ENCODE results near the gene TLE1. TPM values are rescaled to one million over a fixed set of nuclear protein-coding genes. Genes with fewer than 3 reads are reported as not detected.

Gene TLE1
- total RNA-seq, 1 experiment from 2014 or later: 17.3 TPM

GRCh38 chr9:81616141-81616540, 73.2 kb downstream of the TLE1 start:
- ATAC-seq (no peak), DNase-seq (ENCODE audit: low read depth, low spot score) (no peak)
- H2AFZ ChIP-seq (ENCODE audit: low read depth, low read length, poor library complexity, severe bottlenecking): no peak overlapping the region
- ChIA-PET CTCF (no interaction called here), POLR2A (no interaction called here), RAD21 (ENCODE audit: low non-redundant PET in 1 of 2, low total read pairs in 2 of 2, uncharacterized antibody in 2 of 2, unreplicated experiment in 2 of 2) (no interaction called here)
- no peaks in the 10 kb centered on the region for H4K20me1 ChIP-seq (ENCODE audit: insufficient read depth)
- no peak overlapping the region for H3K4me3 ChIP-seq (replicated peaks in 1 of 2; ENCODE audit: low read depth in 1 of 2, low read length in 2 of 2)
- H3K36me3 ChIP-seq (ENCODE audit: control insufficient read depth in 1 of 2, insufficient read depth in 2 of 2, low read length in 2 of 2): no peaks in the 10 kb centered on the region
- no peaks in the 10 kb centered on the region for H3K9me2 ChIP-seq (ENCODE audit: insufficient read depth)
- H3K4me1 ChIP-seq (ENCODE audit: control insufficient read depth in 1 of 2, insufficient read depth in 2 of 2, low read length in 2 of 2): no peaks in the 10 kb centered on the region
- H3K27ac ChIP-seq (ENCODE audit: low read depth, low read length): no peak overlapping the region
- no peak for TF ChIP-seq RAD21 (IDR thresholded peaks at IDR 0.05; ENCODE audit: low read depth)
- no peak for TF ChIP-seq POLR2AphosphoS5 (IDR thresholded peaks at IDR 0.05; ENCODE audit: low read depth, low read length)
- TF ChIP-seq, protein P1, sequence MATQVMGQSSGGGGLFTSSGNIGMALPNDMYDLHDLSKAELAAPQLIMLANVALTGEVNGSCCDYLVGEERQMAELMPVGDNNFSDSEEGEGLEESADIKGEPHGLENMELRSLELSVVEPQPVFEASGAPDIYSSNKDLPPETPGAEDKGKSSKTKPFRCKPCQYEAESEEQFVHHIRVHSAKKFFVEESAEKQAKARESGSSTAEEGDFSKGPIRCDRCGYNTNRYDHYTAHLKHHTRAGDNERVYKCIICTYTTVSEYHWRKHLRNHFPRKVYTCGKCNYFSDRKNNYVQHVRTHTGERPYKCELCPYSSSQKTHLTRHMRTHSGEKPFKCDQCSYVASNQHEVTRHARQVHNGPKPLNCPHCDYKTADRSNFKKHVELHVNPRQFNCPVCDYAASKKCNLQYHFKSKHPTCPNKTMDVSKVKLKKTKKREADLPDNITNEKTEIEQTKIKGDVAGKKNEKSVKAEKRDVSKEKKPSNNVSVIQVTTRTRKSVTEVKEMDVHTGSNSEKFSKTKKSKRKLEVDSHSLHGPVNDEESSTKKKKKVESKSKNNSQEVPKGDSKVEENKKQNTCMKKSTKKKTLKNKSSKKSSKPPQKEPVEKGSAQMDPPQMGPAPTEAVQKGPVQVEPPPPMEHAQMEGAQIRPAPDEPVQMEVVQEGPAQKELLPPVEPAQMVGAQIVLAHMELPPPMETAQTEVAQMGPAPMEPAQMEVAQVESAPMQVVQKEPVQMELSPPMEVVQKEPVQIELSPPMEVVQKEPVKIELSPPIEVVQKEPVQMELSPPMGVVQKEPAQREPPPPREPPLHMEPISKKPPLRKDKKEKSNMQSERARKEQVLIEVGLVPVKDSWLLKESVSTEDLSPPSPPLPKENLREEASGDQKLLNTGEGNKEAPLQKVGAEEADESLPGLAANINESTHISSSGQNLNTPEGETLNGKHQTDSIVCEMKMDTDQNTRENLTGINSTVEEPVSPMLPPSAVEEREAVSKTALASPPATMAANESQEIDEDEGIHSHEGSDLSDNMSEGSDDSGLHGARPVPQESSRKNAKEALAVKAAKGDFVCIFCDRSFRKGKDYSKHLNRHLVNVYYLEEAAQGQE (IDR thresholded peaks at IDR 0.05; ENCODE audit: low read depth): no peak
- TF ChIP-seq EGR1 (IDR thresholded peaks at IDR 0.05; ENCODE audit: low read depth): no peak
- no peak for TF ChIP-seq EZH2phosphoT487 (IDR thresholded peaks at IDR 0.05; ENCODE audit: borderline replicate concordance)
- TF ChIP-seq, protein P2, sequence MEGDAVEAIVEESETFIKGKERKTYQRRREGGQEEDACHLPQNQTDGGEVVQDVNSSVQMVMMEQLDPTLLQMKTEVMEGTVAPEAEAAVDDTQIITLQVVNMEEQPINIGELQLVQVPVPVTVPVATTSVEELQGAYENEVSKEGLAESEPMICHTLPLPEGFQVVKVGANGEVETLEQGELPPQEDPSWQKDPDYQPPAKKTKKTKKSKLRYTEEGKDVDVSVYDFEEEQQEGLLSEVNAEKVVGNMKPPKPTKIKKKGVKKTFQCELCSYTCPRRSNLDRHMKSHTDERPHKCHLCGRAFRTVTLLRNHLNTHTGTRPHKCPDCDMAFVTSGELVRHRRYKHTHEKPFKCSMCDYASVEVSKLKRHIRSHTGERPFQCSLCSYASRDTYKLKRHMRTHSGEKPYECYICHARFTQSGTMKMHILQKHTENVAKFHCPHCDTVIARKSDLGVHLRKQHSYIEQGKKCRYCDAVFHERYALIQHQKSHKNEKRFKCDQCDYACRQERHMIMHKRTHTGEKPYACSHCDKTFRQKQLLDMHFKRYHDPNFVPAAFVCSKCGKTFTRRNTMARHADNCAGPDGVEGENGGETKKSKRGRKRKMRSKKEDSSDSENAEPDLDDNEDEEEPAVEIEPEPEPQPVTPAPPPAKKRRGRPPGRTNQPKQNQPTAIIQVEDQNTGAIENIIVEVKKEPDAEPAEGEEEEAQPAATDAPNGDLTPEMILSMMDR (IDR thresholded peaks at IDR 0.05 in 2 of 3, conservative IDR thresholded peaks at IDR 0.05 in 1 of 3; ENCODE audit: borderline replicate concordance in 1 of 3, insufficient read depth in 1 of 3, low read depth in 2 of 3, low read length in 2 of 3): no peak
- TF ChIP-seq ELF1 (IDR thresholded peaks at IDR 0.05; ENCODE audit: borderline replicate concordance, low read depth): no peak
- no peak for TF ChIP-seq POLR2A (IDR thresholded peaks at IDR 0.05; ENCODE audit: borderline replicate concordance, extremely low read depth, insufficient read depth, insufficient read length)
- no peak for TF ChIP-seq YY1 (IDR thresholded peaks at IDR 0.05; ENCODE audit: extremely low read depth, insufficient replicate concordance, low read depth, low read length)
- TF ChIP-seq ZFX (IDR thresholded peaks at IDR 0.05): no peak
- TF ChIP-seq FOSL1 (IDR thresholded peaks at IDR 0.05; ENCODE audit: low read depth): no peak
- TF ChIP-seq TCF7L2 (IDR thresholded peaks at IDR 0.05; ENCODE audit: borderline replicate concordance, extremely low read depth, insufficient read depth, insufficient read length): no peak
- H3K27me3 ChIP-seq (ENCODE audit: insufficient read depth, low read length): no peaks in the 10 kb centered on the region
- BruUV-seq (replicated peaks): no TSS peak
- no peak overlapping the region for H3K4me2 ChIP-seq (ENCODE audit: low read length)
- intact Hi-C loops (cut with micrococcal nuclease): no loop called here
- H3K9ac ChIP-seq (ENCODE audit: low read length): no peak overlapping the region
- H3K79me2 ChIP-seq (ENCODE audit: insufficient read depth, low read length): no peaks in the 10 kb centered on the region
- H3K9me3 ChIP-seq (ENCODE audit: control insufficient read depth in 1 of 2, insufficient read depth in 1 of 2, low read depth in 1 of 2, low read length in 2 of 2): no peaks in the 10 kb centered on the region

Measured in HCT116 (cell line).